Hematopoietic multipotent progenitor cell treated with erythropoietin and hydrocortisone succinate and interleukin-3 and kit ligand, for 15 days (in vitro differentiated cells): ENCODE measurements around the gene SASH3.

ENCODE experiments used
- DNase-seq: peaks from one replicate; pipeline ENCODE4 v3.0.0-alpha.2; 2015; ENCODE audit warnings: low spot score

SASH3 gene

GRCh38 chrX:129759576-129760061 is 20.1 kb upstream of the SASH3 start:
- no peak for DNase-seq

- DNase-seq = no peak
Observed at GRCh38 chrX:129760155-129760554, 19.6 kb upstream of the SASH3 start.

- no peak for DNase-seq
Observed at GRCh38 chrX:129760981-129761380, 18.8 kb upstream of the SASH3 start.

GRCh38 chrX:129761596-129761995 is 18.2 kb upstream of the SASH3 start:
- DNase-seq = no peak

GRCh38 chrX:129762448-129762847 is 17.3 kb upstream of the SASH3 start:
- no peak for DNase-seq

- no peak for DNase-seq
Observed at GRCh38 chrX:129763666-129764065, 16.1 kb upstream of the SASH3 start.

- DNase-seq = no peak
Observed at GRCh38 chrX:129768186-129768585, 11.6 kb upstream of the SASH3 start.

GRCh38 chrX:129768586-129769466 is 10.9 kb upstream of the SASH3 start:
- DNase-seq = no peak

- DNase-seq = no peak
Observed at GRCh38 chrX:129769467-129770154, 10.1 kb upstream of the SASH3 start.

GRCh38 chrX:129771266-129771995 is 8.3 kb upstream of the SASH3 start:
- DNase-seq = no peak

GRCh38 chrX:129772796-129773431 is 6.8 kb upstream of the SASH3 start:
- no peak for DNase-seq

- DNase-seq = no peak
Observed at GRCh38 chrX:129773649-129774458, 5.9 kb upstream of the SASH3 start.

GRCh38 chrX:129777218-129778030 is 2.3 kb upstream of the SASH3 start:
- no peak for DNase-seq

- DNase-seq = no peak
Observed at GRCh38 chrX:129779086-129779672, 570 bp upstream of the SASH3 start.

GRCh38 chrX:129780441-129781105 is 824 bp downstream of the SASH3 start:
- no peak for DNase-seq

GRCh38 chrX:129781134-129781672 is 1.5 kb downstream of the SASH3 start:
- no peak for DNase-seq

GRCh38 chrX:129781680-129782495 is 2.1 kb downstream of the SASH3 start:
- DNase-seq = no peak

- DNase-seq = no peak
Observed at GRCh38 chrX:129782706-129783105, 3.0 kb downstream of the SASH3 start.
